Glutamatergic neuron (in vitro differentiated cells): ENCODE measurements around the gene EVI5L. TPM values are rescaled to one million over a fixed set of nuclear protein-coding genes. Genes with fewer than 3 reads are reported as not detected.

Source experiments
- DNase-seq: peaks from one replicate; pipeline ENCODE4 v3.0.0; 2022
- H3K27ac Mint-ChIP-seq: one replicate; pipeline ENCODE4 v1.8.0; 2020; ENCODE audit warnings: mild to moderate bottlenecking, mixed read lengths, inconsistent platforms; ENCODE audit not compliant: unreplicated experiment
- H3K27me3 Mint-ChIP-seq: one replicate; pipeline ENCODE4 v1.8.0; 2020; ENCODE audit warnings: mild to moderate bottlenecking, moderate library complexity, mixed read lengths, inconsistent platforms; ENCODE audit not compliant: unreplicated experiment
- H3K36me3 Mint-ChIP-seq: one replicate; pipeline ENCODE4 v1.8.0; 2020; ENCODE audit warnings: mild to moderate bottlenecking, mixed read lengths, inconsistent platforms; ENCODE audit not compliant: unreplicated experiment
- H3K4me1 Mint-ChIP-seq: one replicate; pipeline ENCODE4 v1.8.0; 2020; ENCODE audit warnings: mild to moderate bottlenecking, low read depth, mixed read lengths, inconsistent platforms; ENCODE audit not compliant: unreplicated experiment
- H3K4me3 Mint-ChIP-seq: one replicate; pipeline ENCODE4 v1.8.0; 2020; ENCODE audit warnings: mild to moderate bottlenecking, mixed read lengths, inconsistent platforms; ENCODE audit not compliant: unreplicated experiment
- H3K9me3 Mint-ChIP-seq: one replicate; pipeline ENCODE4 v1.8.0; 2020; ENCODE audit warnings: mild to moderate bottlenecking, moderate library complexity, mixed read lengths, inconsistent platforms; ENCODE audit not compliant: unreplicated experiment
- CTCF ChIP-seq: fragments of 200-600 bp; sonication (generic); IDR thresholded peaks from one replicate; pipeline ENCODE4 v1.5.0; 2021; ENCODE audit not compliant: partially characterized antibody, unreplicated experiment
- total RNA-seq: library from RNA; stranded (reverse); fragmentation: NEBNext Ultra II Directional; extraction: Animal tissue kit (Norgen Biotek cat#: 25700); gene quantifications from one replicate; pipeline ENCODE4 v1.2.1, GENCODE V29; 2021; ENCODE audit not compliant: unreplicated experiment

EVI5L gene
- total RNA-seq, 1 donor from 2014 or later: 36.4 TPM

GRCh38 chr19:7820588-7820987, 9.4 kb upstream of the EVI5L start:
- Mint-ChIP-seq H3K27ac (no peak overlapping the region), H3K4me1 (peaks cover 3% of the 10 kb centered on the region), H3K9me3 (peaks cover 14% of the 10 kb centered on the region), H3K36me3 (peaks cover 6% of the 10 kb centered on the region), H3K4me3 (no peak overlapping the region), H3K27me3 (peaks cover 7% of the 10 kb centered on the region)
- TF ChIP-seq CTCF: no peak
- DNase-seq: no peak

GRCh38 chr19:7822910-7823515, 7.0 kb upstream of the EVI5L start:
- H3K4me1 Mint-ChIP-seq: peaks cover 3% of the 10 kb centered on the region
- DNase-seq: no peak
- no peak overlapping the region for H3K27ac Mint-ChIP-seq
- peaks cover 6% of the 10 kb centered on the region for H3K36me3 Mint-ChIP-seq
- TF ChIP-seq CTCF: no peak
- peaks cover 1% of the 10 kb centered on the region for H3K27me3 Mint-ChIP-seq
- no peak overlapping the region for H3K4me3 Mint-ChIP-seq
- H3K9me3 Mint-ChIP-seq: peaks cover 4% of the 10 kb centered on the region

DNA sequence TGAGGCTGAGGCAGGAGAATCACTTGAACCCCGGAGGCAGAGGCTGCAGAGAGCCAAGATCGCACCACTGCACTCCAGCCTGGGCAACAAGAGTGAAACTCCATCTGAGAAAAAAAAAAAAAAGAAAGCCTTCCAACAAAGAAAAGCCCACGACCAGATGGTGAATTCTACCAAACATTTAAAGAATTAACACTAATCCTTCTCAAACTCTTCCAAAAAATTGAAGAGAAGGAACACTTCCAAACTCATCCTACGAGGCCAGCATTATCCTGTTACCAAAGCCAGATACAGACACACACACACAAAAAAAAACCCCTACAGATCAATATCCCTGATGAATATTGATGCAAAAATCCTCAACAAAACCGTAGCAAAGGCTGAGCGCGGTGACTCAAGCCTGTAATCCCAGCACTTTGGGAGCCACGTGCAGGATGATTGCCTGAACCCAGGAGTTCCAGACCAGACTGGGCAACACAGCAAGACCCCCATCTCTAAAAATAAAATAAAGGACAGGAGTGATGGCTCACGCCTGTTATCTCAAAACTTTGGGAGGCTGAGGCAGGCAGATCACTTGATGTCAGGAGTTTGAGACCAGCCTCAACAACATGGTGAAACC, 6.2 kb upstream of the EVI5L start:
- peak overlapping the region; percentile 34 for H3K4me3 Mint-ChIP-seq
- H3K27ac Mint-ChIP-seq: peak overlapping the region; percentile 67
- peaks cover 2% of the 10 kb centered on the region for H3K9me3 Mint-ChIP-seq
- H3K27me3 Mint-ChIP-seq: no peaks in the 10 kb centered on the region
- no peak for TF ChIP-seq CTCF
- DNase-seq: no peak
- H3K4me1 Mint-ChIP-seq: peaks cover 3% of the 10 kb centered on the region
- H3K36me3 Mint-ChIP-seq: peaks cover 4% of the 10 kb centered on the region

DNA sequence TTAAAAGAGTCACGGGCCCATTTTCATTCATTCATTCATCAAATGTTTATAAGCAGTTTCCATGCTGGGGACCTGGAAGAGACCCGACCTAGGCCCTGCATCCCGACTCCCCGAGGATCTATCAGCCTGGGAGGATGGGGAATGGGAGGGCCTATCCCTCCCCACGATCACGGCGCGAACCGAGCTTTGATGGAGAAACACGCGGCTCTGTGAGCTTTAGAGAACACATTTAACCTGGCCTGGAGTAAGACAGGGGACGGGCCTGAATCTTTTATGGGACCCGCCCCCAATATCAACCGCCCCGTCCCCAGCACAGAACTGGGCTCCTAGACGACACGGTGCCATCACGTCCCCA, 875 bp upstream of the EVI5L start:
- no peak for DNase-seq
- H3K27ac Mint-ChIP-seq: peak overlapping the region; percentile 59
- H3K27me3 Mint-ChIP-seq: peaks cover 2% of the 10 kb centered on the region
- no peaks in the 10 kb centered on the region for H3K36me3 Mint-ChIP-seq
- no peak for TF ChIP-seq CTCF
- peaks cover 4% of the 10 kb centered on the region for H3K4me1 Mint-ChIP-seq
- H3K9me3 Mint-ChIP-seq: peaks cover 8% of the 10 kb centered on the region
- peak overlapping the region; percentile 85 for H3K4me3 Mint-ChIP-seq

GRCh38 chr19:7830272-7830771, 304 bp downstream of the EVI5L start:
- Mint-ChIP-seq H3K27me3 (peaks cover 2% of the 10 kb centered on the region), H3K27ac (no peak overlapping the region), H3K9me3 (peaks cover 8% of the 10 kb centered on the region), H3K4me1 (peaks cover 4% of the 10 kb centered on the region), H3K4me3 (peak overlapping the region; percentile 90), H3K36me3 (no peaks in the 10 kb centered on the region)
- no peak for TF ChIP-seq CTCF
- DNase-seq: peak; percentile 26
